ENCODE results near the gene STXBP1. TPM values are rescaled to one million over a fixed set of nuclear protein-coding genes. Genes with fewer than 3 reads are reported as not detected.
"Not testable (repeated sequence)": the region's sequence is repeated elsewhere in the genome, so short reads cannot be mapped to it uniquely, and the experiment has no call there.

Gene STXBP1
- total RNA-seq, 1 donor from 2014 or later = 53.1 TPM

DNA sequence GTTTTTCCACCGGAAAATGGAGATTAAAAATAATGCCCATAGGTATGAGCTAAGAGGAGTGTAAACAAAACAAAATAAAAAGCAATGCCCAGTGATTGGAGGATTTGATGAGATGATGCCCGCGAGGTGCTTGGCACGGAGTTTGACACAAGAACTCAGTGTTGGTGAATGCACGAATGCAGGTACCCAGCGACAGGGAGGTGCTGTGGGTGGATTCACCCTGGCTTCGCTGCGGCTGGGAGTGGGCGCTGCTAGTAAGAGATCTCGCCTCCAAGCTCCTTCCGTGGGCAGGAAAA lies 526 bp upstream of the STXBP1 start:
- DNase-seq (ENCODE audit: extremely low read depth, low read depth, low spot score) = no peak

- DNase-seq (ENCODE audit: extremely low read depth, low read depth, low spot score) = no peak
Observed at GRCh38 chr9:127612939-127613582, 984 bp downstream of the STXBP1 start.

GRCh38 chr9:127613583-127613954 lies 1.5 kb downstream of the STXBP1 start:
- no peak for DNase-seq (ENCODE audit: extremely low read depth, low read depth, low spot score)

- DNase-seq (ENCODE audit: extremely low read depth, low read depth, low spot score) = no peak
Observed at GRCh38 chr9:127614961-127615360, 2.9 kb downstream of the STXBP1 start.

DNA sequence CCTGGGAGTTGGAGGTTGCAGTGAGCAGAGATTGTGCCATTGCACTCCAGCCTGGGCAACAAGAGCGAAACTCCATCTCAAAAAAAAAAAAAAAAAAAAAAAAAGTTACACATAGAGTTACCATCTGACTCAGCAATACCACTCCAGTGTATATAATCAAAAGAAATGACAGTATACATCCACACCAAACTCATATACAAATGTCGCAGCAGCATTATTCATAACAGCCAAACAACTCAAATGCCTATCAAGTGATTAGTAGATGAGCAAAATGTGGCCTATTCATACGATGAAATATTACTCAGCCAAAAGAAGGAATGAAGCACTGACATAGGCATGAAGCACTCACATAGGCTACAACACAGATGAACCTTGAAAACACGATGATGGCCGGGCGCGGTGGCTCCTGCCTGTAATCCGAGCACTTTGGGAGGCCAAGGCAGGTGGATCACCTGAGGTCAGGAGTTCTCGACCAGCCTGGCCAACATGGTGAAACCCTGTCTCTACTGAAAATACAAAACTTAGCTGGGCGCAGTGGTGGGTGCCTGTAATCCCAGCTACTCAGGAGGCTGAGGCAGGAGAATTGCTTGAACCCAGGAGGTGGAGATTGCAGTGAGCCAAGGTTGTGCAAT lies 9.4 kb downstream of the STXBP1 start:
- DNase-seq (ENCODE audit: extremely low read depth, low read depth, low spot score) = not testable (repeated sequence)

DNA sequence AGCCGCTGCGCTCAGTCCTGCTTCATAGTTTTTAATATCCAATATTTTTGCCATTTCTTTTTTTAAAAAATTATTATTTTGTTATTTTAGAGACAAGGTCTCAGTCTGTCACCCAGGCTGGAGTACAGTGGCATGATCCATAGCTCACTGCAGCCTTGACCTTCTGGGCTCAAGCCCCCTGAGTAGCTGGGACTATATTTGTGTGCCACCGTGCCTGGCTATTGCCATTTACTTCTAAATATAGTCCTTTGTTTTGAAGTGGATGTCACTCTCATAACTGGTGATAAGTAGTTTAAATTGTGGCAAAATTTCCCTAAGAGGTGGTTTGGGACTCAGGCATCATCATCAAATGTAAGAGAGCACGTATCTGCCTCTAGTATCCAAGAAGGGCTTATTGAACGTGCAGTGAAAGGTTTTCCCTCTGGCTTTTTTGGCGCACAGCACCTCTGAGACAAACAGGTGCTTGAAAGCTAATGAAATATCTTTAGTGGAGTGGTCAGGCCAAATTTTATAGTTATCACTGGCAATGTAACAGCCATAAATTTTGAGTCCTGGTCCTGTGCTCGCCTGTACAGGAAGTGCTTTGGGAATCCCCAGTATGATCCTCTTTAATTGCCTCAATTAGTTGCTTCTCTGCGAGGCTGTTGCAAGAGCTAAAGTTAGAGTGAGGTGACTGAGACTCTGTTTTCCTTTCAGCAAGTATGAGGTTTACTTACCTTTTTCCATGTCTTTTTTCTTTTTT lies 14.8 kb downstream of the STXBP1 start:
- no peak for DNase-seq (ENCODE audit: extremely low read depth, low read depth, low spot score)

GRCh38 chr9:127627494-127627855 lies 15.4 kb downstream of the STXBP1 start:
- DNase-seq (ENCODE audit: extremely low read depth, low read depth, low spot score) = no peak

DNA sequence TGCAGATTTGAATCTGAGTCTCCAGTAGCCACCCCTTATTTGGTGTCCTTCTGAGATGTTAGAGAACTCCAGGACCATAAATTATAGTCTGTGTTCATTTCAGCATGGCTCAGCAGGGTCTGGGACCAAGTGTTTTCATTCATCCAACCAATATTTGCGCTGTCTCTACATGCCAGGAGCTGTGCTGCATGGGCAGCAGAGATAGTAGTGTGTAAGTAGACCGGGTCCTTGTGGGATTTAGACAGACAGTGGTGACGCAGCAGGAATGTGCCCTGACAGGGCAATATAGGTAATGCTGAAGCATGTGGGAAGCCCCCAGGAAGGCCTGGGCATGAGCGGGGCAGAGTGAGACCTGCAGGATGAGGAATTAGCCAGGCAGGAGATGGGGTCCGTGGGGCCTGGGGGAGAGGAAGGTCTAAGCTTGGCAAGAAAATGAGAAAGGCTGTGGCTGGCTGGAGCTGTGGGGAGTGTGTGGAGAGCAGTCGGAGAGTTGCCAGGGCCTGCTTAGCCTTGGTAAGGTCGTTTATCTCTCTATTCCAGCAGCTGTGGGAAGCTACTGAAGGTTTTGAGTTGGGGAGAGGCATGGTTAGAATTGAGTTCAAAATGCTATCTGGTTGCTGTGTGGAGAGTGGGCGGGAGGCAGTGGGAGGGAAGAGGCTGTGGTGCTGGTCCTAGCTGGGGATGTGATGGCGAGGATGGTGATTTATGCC lies 16.8 kb downstream of the STXBP1 start:
- no peak for DNase-seq (ENCODE audit: extremely low read depth, low read depth, low spot score)

DNA sequence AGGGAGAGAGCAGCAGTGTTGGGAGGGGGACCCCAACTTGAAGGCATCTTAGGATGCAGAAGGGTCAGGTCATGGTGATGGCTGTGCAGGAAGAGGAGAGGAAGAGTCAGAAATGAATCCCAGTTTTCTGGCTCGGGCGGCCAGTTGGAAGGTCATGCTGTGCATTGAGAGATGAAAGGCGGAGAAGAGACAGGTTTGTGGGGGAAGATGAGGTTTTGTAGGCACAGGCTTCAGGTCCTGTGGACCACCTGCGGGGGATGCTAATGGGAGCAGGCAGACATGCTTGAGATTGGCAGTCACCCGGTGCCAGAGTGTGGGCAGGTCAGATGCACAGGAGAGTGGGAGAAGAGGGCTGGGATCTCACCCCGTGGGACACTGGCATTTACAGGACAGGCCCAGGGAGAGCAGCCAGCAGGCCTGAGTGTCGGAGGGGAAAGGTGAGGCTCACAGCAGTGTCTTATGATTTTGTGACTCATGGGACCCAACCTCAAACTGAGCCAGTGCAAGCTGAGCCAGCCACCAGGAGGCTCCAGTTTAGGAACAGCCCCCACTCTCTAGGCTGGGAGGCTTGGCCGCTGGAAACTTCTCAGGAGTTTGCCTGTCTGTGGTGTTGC lies 17.5 kb downstream of the STXBP1 start:
- DNase-seq (ENCODE audit: extremely low read depth, low read depth, low spot score) = no peak

GRCh38 chr9:127633216-127633862 lies 21.3 kb downstream of the STXBP1 start:
- no peak for DNase-seq (ENCODE audit: extremely low read depth, low read depth, low spot score)

- DNase-seq (ENCODE audit: extremely low read depth, low read depth, low spot score) = no peak
Observed at GRCh38 chr9:127634021-127634420, 21.9 kb downstream of the STXBP1 start.

DNA sequence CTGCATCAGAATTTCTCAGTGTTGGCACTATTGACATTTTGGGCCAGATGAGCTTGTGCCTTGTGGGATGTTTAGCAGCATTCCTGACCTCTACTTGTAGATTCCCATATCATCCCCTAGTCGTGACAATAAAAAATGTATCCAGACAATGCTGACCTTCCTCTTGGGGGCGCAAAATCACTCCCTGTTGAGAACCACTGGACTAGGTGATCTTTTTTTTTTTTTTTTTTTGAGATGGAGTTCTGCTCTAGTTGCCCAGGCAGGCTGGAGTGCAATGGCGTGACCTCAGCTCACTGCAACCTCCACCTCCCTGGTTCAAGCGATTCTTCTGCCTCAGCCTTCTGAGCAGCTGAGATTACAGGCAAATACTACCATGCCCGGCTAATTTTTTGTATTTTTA lies 22.6 kb downstream of the STXBP1 start:
- DNase-seq (ENCODE audit: extremely low read depth, low read depth, low spot score) = no peak

DNA sequence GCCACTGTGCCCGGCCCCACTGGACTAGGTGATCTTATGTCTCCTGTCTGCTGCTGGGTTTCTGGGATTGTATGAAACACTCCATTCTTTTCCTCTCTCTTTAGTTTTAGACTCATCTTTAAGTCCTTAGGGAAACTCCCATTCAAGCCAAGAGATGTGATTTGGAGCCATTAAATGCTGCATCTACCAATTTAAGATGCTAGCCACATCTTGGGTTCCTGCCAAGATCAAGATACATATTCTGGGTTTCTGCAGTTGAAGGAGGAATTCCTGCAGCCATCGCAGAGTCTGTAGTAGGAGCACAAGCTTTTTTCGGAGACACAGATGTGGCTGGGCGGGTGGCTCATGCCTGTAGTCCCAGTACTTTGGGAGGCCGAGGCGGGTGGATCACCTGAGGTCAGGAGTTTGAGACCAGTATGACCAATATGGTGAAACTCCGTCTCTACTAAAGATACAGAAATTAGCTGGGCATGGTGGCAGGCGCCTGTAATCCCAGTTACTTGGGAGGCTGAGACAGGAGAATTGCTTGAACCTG lies 23.2 kb downstream of the STXBP1 start:
- DNase-seq (ENCODE audit: extremely low read depth, low read depth, low spot score) = no peak

DNA sequence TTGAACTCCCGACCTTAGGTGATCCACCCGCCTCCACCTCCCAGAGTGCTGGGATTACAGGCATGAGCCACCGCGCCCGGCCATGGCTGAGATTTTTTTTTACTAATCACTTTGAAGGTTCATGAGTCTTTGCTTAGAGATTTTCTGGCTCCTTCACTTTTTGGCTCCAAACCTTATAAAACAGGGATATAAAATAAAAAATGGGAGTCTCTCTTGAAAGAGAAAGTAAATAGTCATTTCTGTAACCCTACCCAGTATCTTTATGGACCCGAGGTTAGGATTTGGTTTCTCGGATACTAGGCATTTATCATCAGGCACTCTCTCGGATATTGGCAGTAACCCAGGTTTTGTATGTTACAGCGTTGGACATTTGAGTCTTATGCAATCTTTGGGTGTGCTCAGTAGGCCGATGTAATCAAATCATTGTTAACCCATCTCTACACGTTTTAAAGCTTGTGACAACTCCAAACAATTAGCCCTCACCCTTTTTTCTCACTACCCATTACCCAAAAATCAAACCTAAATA lies 25.3 kb downstream of the STXBP1 start:
- DNase-seq (ENCODE audit: extremely low read depth, low read depth, low spot score) = no peak

DNA sequence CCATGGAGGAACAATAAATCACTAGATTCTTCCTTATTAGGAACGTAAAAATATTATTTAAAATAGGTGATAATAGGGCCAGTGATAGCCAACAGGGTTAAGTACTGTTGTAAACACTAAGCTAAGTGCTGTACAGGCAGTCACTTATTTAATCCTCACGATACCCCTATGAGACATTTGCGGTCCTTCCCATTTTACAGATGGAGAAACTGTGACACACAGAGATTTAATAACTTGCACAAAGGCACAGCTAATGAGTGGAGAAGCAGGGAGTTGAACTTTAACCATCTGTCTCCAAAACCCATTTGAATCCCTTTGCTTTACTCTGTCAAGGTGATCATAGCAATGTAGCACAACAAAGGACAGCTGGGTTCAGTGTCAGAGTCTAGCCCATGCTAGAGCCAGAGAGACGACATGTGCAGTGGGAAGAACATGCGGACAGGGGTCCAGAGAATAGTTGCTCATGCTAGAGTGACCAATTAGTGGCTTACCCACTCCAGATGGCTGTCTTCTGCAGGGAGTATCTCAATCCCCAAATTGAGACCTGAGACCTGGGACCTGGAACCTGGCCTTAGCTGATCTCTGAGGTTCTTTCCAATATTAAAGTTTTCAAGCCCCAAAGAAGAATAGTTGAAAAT lies 28.9 kb downstream of the STXBP1 start:
- DNase-seq (ENCODE audit: extremely low read depth, low read depth, low spot score) = no peak

DNA sequence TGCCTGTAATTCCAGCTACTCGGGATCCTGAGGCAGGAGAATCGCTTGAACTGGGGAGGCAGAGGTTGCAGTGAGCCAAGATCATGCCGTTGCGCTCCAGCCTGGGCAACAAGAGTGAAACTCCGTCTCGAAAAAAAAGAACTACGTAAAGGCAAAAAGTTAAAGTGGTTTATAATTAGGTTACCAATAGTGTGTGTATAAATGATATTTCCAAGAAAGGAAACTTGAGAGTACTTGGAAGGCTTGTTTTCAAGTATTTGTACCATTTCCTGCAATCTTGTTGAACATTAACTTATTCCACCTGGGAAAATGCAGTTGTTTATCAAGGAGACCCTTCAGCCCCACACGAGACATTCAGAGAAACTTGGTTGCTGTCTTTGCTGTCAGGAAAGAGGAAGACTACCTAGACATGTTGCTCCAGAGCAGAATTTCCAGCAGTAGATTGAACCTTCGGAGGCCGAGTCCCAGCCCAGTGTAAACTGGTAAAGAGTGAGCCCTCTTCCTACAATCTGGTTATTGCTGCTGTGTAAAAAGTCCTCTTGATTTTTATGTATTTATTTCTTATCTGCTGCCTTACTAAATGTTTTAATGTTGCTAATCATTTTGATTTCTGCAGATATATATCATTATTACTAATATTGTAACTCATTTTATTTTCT lies 30.1 kb downstream of the STXBP1 start:
- no peak for DNase-seq (ENCODE audit: extremely low read depth, low read depth, low spot score)

- no peak for DNase-seq (ENCODE audit: extremely low read depth, low read depth, low spot score)
Observed at GRCh38 chr9:127644146-127644827, 32.2 kb downstream of the STXBP1 start.

GRCh38 chr9:127644943-127645342 lies 32.9 kb downstream of the STXBP1 start:
- DNase-seq (ENCODE audit: extremely low read depth, low read depth, low spot score) = no peak

DNA sequence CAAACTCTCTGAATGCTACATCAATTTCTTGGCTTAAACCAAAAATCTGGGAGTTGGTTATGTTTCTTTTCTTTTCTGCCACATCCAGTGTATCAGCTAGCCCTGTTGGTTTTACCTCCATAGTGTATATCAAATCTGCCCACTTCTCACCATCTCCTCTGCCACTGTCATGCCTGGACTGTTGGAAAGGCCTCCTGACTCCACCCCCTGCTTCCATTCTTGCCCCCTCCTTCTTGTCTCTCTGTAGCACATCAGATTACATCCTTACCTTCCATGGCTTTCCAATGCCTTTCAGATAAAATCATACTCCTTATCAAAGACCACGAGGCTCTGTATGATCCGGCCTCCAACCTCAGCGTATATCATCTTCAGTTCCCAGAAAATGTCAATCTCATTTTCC lies 35.4 kb downstream of the STXBP1 start:
- DNase-seq (ENCODE audit: extremely low read depth, low read depth, low spot score) = no peak

Measured in glomerular endothelial cell (primary cell).